Progenitor cell of endocrine pancreas (in vitro differentiated cells): ENCODE results near the gene CHRNA4. TPM values are rescaled to one million over a fixed set of nuclear protein-coding genes. Genes with fewer than 3 reads are reported as not detected.

Experiments used
- DNase-seq: peaks from one replicate; pipeline ENCODE4 v3.0.0; 2021; ENCODE audit warnings: low spot score; ENCODE audit not compliant: unreplicated experiment
- H3K27ac Mint-ChIP-seq: 2 replicates; pipeline ENCODE4 v1.8.0; 2021; ENCODE audit warnings: mild to moderate bottlenecking, moderate library complexity, mixed read lengths
- H3K27me3 Mint-ChIP-seq: 2 replicates; pipeline ENCODE4 v1.8.0; 2021; ENCODE audit warnings: mixed read lengths
- H3K36me3 Mint-ChIP-seq: 2 replicates; pipeline ENCODE4 v1.8.0; 2022; ENCODE audit warnings: mixed read lengths; ENCODE audit not compliant: insufficient read depth
- H3K4me1 Mint-ChIP-seq: 2 replicates; pipeline ENCODE4 v1.8.0; 2021; ENCODE audit warnings: low read depth, mixed read lengths
- H3K4me3 Mint-ChIP-seq: 2 replicates; pipeline ENCODE4 v1.8.0; 2021; ENCODE audit warnings: low read depth, mild to moderate bottlenecking, moderate library complexity, mixed read lengths
- H3K9me3 Mint-ChIP-seq: 2 replicates; pipeline ENCODE4 v1.8.0; 2021; ENCODE audit warnings: low read depth, mixed read lengths
- CTCF ChIP-seq: fragments of 200-600 bp; sonication (generic); IDR thresholded peaks from one replicate; pipeline ENCODE4 v1.5.0; 2021; ENCODE audit warnings: antibody characterized with exemption, mild to moderate bottlenecking; ENCODE audit not compliant: unreplicated experiment
- total RNA-seq: library from RNA; stranded (reverse); gene quantifications from 2 replicates; pipeline ENCODE4 v1.2.1, GENCODE V29; 2021

CHRNA4 gene
- total RNA-seq, 1 donor from 2014 or later: 0.43 TPM

- no peak for TF ChIP-seq CTCF
- H3K4me3 Mint-ChIP-seq: no peak overlapping the region
These were observed 13.9 kb downstream of the CHRNA4 start for GRCh38 chr20:63347081-63347741.

GRCh38 chr20:63346131-63347080 is 14.7 kb downstream of the CHRNA4 start:
- no peak for TF ChIP-seq CTCF
- H3K9me3 Mint-ChIP-seq: no peaks in the 10 kb centered on the region
- no peak overlapping the region for H3K27ac Mint-ChIP-seq
- peaks cover 3% of the 10 kb centered on the region for H3K4me1 Mint-ChIP-seq
- no peaks in the 10 kb centered on the region for H3K36me3 Mint-ChIP-seq
- peaks cover 14% of the 10 kb centered on the region for H3K27me3 Mint-ChIP-seq
- no peak for DNase-seq
- no peak overlapping the region for H3K4me3 Mint-ChIP-seq

More at GRCh38 chr20:63347081-63347741, 13.9 kb downstream of the CHRNA4 start:
- Mint-ChIP-seq H3K27ac (no peak overlapping the region), H3K9me3 (no peaks in the 10 kb centered on the region), H3K36me3 (no peaks in the 10 kb centered on the region), H3K27me3 (peaks cover 8% of the 10 kb centered on the region), H3K4me1 (peaks cover 3% of the 10 kb centered on the region)
- DNase-seq: no peak

GRCh38 chr20:63345328-63346100 is 15.6 kb downstream of the CHRNA4 start:
- Mint-ChIP-seq H3K27me3 (peaks cover 20% of the 10 kb centered on the region), H3K4me1 (peaks cover 3% of the 10 kb centered on the region), H3K4me3 (no peak overlapping the region), H3K9me3 (no peaks in the 10 kb centered on the region), H3K36me3 (no peaks in the 10 kb centered on the region), H3K27ac (no peak overlapping the region)
- DNase-seq: no peak
- no peak for TF ChIP-seq CTCF

- H3K4me3 Mint-ChIP-seq: no peak overlapping the region
- H3K4me1 Mint-ChIP-seq: peaks cover 3% of the 10 kb centered on the region
- peaks cover 16% of the 10 kb centered on the region for H3K27me3 Mint-ChIP-seq
- DNase-seq: no peak
- no peak overlapping the region for H3K27ac Mint-ChIP-seq
- no peaks in the 10 kb centered on the region for H3K9me3 Mint-ChIP-seq
- TF ChIP-seq CTCF: no peak
- no peaks in the 10 kb centered on the region for H3K36me3 Mint-ChIP-seq
These were observed 16.4 kb downstream of the CHRNA4 start for GRCh38 chr20:63344616-63345327.
